ENCODE data around the gene ITGA7.

The ITGA7 gene

GRCh38 chr12:55707841-55708694 lies at the start of gene ITGA7:
TSS of gene ITGA7 (minus strand) at chr12:55707904. CDS start at chr12:55707682, 222 bp downstream.
- DNase-seq, result peak in 5 of 6 experiments; percentile 25 to 74 (median 47)

GRCh38 chr12:55755246-55755645 lies 47.5 kb upstream of the ITGA7 start:
- no peak for DNase-seq

- no peak for DNase-seq
Observed at GRCh38 chr12:55748230-55748993, 40.7 kb upstream of the ITGA7 start.

- no peak for DNase-seq
Observed at GRCh38 chr12:55746913-55747231, 39.2 kb upstream of the ITGA7 start.

GRCh38 chr12:55746174-55746912 lies 38.6 kb upstream of the ITGA7 start:
- DNase-seq, result no peak

- no peak for DNase-seq
Observed at GRCh38 chr12:55745361-55746173, 37.9 kb upstream of the ITGA7 start.

- no peak for DNase-seq
Observed at GRCh38 chr12:55744340-55745030, 36.8 kb upstream of the ITGA7 start.

GRCh38 chr12:55743406-55744339 lies 36.0 kb upstream of the ITGA7 start:
- peak in 4 of 6 experiments; percentile 45 to 64 (median 52) for DNase-seq

- peak; percentile 43 to 78 (median 61) for DNase-seq
Observed at GRCh38 chr12:55742719-55743405, 35.2 kb upstream of the ITGA7 start, which contains the start of gene GDF11. TSS of gene GDF11 (plus strand) at chr12:55743122. CDS start at chr12:55743317, 195 bp downstream.

GRCh38 chr12:55741931-55742680 lies 34.4 kb upstream of the ITGA7 start:
- DNase-seq, result no peak

GRCh38 chr12:55739025-55739378 lies 31.3 kb upstream of the ITGA7 start:
- DNase-seq, result no peak

GRCh38 chr12:55738123-55739024 lies 30.7 kb upstream of the ITGA7 start:
- DNase-seq, result peak; percentile 49 to 89 (median 70)

GRCh38 chr12:55737581-55738122 lies 29.9 kb upstream of the ITGA7 start:
- no peak for DNase-seq

GRCh38 chr12:55736780-55737580 lies 29.3 kb upstream of the ITGA7 start:
- DNase-seq, result peak in 5 of 6 experiments; percentile 17 to 42 (median 26)

GRCh38 chr12:55736076-55736475 lies 28.4 kb upstream of the ITGA7 start:
- no peak for DNase-seq

GRCh38 chr12:55734595-55734994 lies 26.9 kb upstream of the ITGA7 start:
- DNase-seq, result no peak

GRCh38 chr12:55733858-55734257 lies 26.2 kb upstream of the ITGA7 start:
- no peak for DNase-seq

Measured in stimulated activated naive CD4-positive, alpha-beta T cell (primary cell).